HepG2 (cell line): ENCODE measurements around the gene OBP2A. TPM values are rescaled to one million over a fixed set of nuclear protein-coding genes. Genes with fewer than 3 reads are reported as not detected.

Experiments
- AGO1 ChIP-seq: fragments of 200-400 bp; formaldehyde crosslinking; IDR thresholded peaks from 2 replicates; pipeline ENCODE4 v1.6.1; 2017; ENCODE audit warnings: mild to moderate bottlenecking, low read depth, low read length, moderate library complexity; ENCODE audit not compliant: poor library complexity, severe bottlenecking
- HMGXB3 ChIP-seq: sonication (generic); formaldehyde crosslinking; IDR thresholded peaks from 2 replicates; pipeline ENCODE4 v1.4.0; 2020; ENCODE audit warnings: missing genetic modification reagents, borderline replicate concordance
- NKX3-1 ChIP-seq: sonication (generic); formaldehyde crosslinking; IDR thresholded peaks from 2 replicates; pipeline ENCODE4 v1.5.0; 2020; ENCODE audit warnings: missing genetic modification reagents
- NR2F1 ChIP-seq, 2 experiments: fragments of 450-650 bp in 1 of 2; formaldehyde crosslinking in 1 of 2; IDR thresholded peaks; 2 replicates each; pipeline versions ENCODE4 v1.5.0 to v1.6.1; 2016 to 2020; ENCODE audit warnings: mild to moderate bottlenecking in 1 of 2, missing compliant biosample characterization in 1 of 2, missing genetic modification reagents in 1 of 2, moderate library complexity in 1 of 2
- USF2 ChIP-seq, 2 experiments: sonication (generic) in 1 of 2; formaldehyde crosslinking in 1 of 2; IDR thresholded peaks; 2 replicates each; pipeline versions ENCODE4 v1.5.1 to v1.6.1; 2011 to 2020; ENCODE audit warnings: borderline replicate concordance in 1 of 2, low read depth in 1 of 2, low read length in 1 of 2, mild to moderate bottlenecking in 1 of 2, missing genetic modification reagents in 1 of 2, moderate library complexity in 1 of 2
- ZBTB4 ChIP-seq: sonication (generic); formaldehyde crosslinking; IDR thresholded peaks from 2 replicates; pipeline ENCODE4 v1.4.0; 2020; ENCODE audit warnings: missing genetic modification reagents, mild to moderate bottlenecking, borderline replicate concordance
- ZNF441 ChIP-seq: sonication (generic); formaldehyde crosslinking; IDR thresholded peaks from 2 replicates; pipeline ENCODE4 v1.7.0; 2021; ENCODE audit warnings: missing genetic modification reagents, borderline replicate concordance
- ZNF598 ChIP-seq: sonication (generic); formaldehyde crosslinking; IDR thresholded peaks from 2 replicates; pipeline ENCODE4 v1.5.1; 2020; ENCODE audit warnings: mild to moderate bottlenecking, missing genetic modification reagents, borderline replicate concordance
- ZNF609 ChIP-seq: sonication (generic); formaldehyde crosslinking; IDR thresholded peaks from 2 replicates; pipeline ENCODE4 v1.4.0; 2020; ENCODE audit warnings: mild to moderate bottlenecking, missing genetic modification reagents, borderline replicate concordance
- polyA plus RNA-seq, 8 experiments: library from polyadenylated mRNA; depleted of rRNA in 3 of 8; stranded (reverse) in 7 of 8; unstranded in 1 of 8; fragments of >200 nt; fragmentation: Illumina TruSeq in 4 of 8; extraction: Trizol in 4 of 8; gene quantifications; 2 replicates each; pipeline versions ENCODE4 v1.2.1 to v1.2.3, GENCODE V29; 2011 to 2016; ENCODE audit warnings: low read depth in 4 of 8, missing spikeins in 1 of 8, mixed read lengths in 1 of 8; ENCODE audit not compliant: insufficient read depth in 1 of 8
- total RNA-seq, 5 experiments: library from RNA; depleted of rRNA; stranded (reverse); fragments of >200 nt; fragmentation: Illumina TruSeq; extraction: Trizol; gene quantifications; 2 replicates each; pipeline ENCODE4 v1.2.3, GENCODE V29; 2016; ENCODE audit warnings: low read depth in 1 of 5
- TF ChIP-seq, protein P1 (sequence below): sonication (generic); formaldehyde crosslinking; IDR thresholded peaks from 2 replicates; pipeline ENCODE4 v1.4.0; 2020; ENCODE audit warnings: missing genetic modification reagents; ENCODE audit errors: not compliant biosample characterization

Gene OBP2A
- total and polyA plus RNA-seq, 2 of the 13 experiments (the other 11 are each of a cell fraction or from before 2014, with no cell fraction given) = 0.32 TPM; not detected in 1

GRCh38 chr9:135500071-135500524 is 45.8 kb upstream of the OBP2A start (continued):
- TF ChIP-seq NR2F1 (CRISPR knock-in tag; IDR thresholded peaks at IDR 0.05) (0 out of 4 replicates have a peak, but pooled peaks of 1 of the 2 experiments have one; percentile 36), USF2 (IDR thresholded peaks at IDR 0.05; ENCODE audit: low read depth, low read length) (no peak), USF2 (CRISPR knock-in tag; IDR thresholded peaks at IDR 0.05; ENCODE audit: borderline replicate concordance) (peak; percentile 88; the same call in 1 of the 2 replicates), ZNF609 (CRISPR knock-in tag) (no peak), AGO1 (peak; percentile 72), ZBTB4 (no peak), ZNF598 (CRISPR knock-in tag) (no peak), NKX3-1 (CRISPR knock-in tag) (0 out of 2 replicates have a peak, but pooled peaks have one; percentile 19), HMGXB3 (CRISPR knock-in tag) (no peak), ZNF441 (CRISPR knock-in tag) (peak; percentile 41; the same call in 1 of the 2 replicates)
- TF ChIP-seq, protein P1, sequence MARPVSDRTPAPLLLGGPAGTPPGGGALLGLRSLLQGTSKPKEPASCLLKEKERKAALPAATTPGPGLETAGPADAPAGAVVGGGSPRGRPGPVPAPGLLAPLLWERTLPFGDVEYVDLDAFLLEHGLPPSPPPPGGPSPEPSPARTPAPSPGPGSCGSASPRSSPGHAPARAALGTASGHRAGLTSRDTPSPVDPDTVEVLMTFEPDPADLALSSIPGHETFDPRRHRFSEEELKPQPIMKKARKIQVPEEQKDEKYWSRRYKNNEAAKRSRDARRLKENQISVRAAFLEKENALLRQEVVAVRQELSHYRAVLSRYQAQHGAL = peak; percentile 49
